ENCODE results near the gene APOM. TPM values are rescaled to one million over a fixed set of nuclear protein-coding genes. Genes with fewer than 3 reads are reported as not detected.

APOM gene
- total RNA-seq = 4.6 TPM
- 154 TPM for polyA plus RNA-seq (ENCODE audit: insufficient read depth, low read depth, low replicate concordance)
- long read RNA-seq, donor 1, transcript APOM-201 (6 exons, 1,184 nt) = major isoform, 39 of 51 reads
- long read RNA-seq, donor 1, partial matches to known transcripts = 9 of 51 reads
- long read RNA-seq, donor 1, other reads (novel, unspliced or antisense) = 0 of 51 reads
- long read RNA-seq, donor 2, transcript APOM-201 (6 exons, 1,184 nt) = major isoform, 79 of 104 reads
- long read RNA-seq, donor 2, partial matches to known transcripts = 22 of 104 reads
- long read RNA-seq, donor 2, other reads (novel, unspliced or antisense) = 0 of 104 reads
- long read RNA-seq, donor 3, transcript APOM-201 (6 exons, 1,184 nt) = major isoform, 108 of 136 reads
- long read RNA-seq, donor 3, partial matches to known transcripts = 25 of 136 reads
- long read RNA-seq, donor 3, other reads (novel, unspliced or antisense) = 0 of 136 reads
- long read RNA-seq, donor 4, transcript APOM-201 (6 exons, 1,184 nt) = major isoform, 60 of 79 reads
- long read RNA-seq, donor 4, partial matches to known transcripts = 19 of 79 reads
- long read RNA-seq, donor 4, other reads (novel, unspliced or antisense) = 0 of 79 reads
- long read RNA-seq, donor 5, transcript APOM-201 (6 exons, 1,184 nt) = major isoform, 6 of 7 reads
- long read RNA-seq, donor 5, partial matches to known transcripts = 0 of 7 reads
- long read RNA-seq, donor 5, other reads (novel, unspliced or antisense) = 0 of 7 reads
- long read RNA-seq, donor 6, transcript APOM-203 (6 exons, 709 nt) = minor isoform, 5 of 382 reads
- long read RNA-seq, donor 6, transcript APOM-201 (6 exons, 1,184 nt) = major isoform, 214 of 382 reads
- long read RNA-seq, donor 6, partial matches to known transcripts = 139 of 382 reads
- long read RNA-seq, donor 6, other reads (novel, unspliced or antisense) = 24 of 382 reads
- long read RNA-seq, donor 7, partial matches to known transcripts = 0 of 3 reads
- long read RNA-seq, donor 7, other reads (novel, unspliced or antisense) = 1 of 3 reads
- long read RNA-seq, donor 8, transcript APOM-201 (6 exons, 1,184 nt) = major isoform, 33 of 47 reads
- long read RNA-seq, donor 8, partial matches to known transcripts = 13 of 47 reads
- long read RNA-seq, donor 8, other reads (novel, unspliced or antisense) = 0 of 47 reads
- long read RNA-seq, donor 9, transcript APOM-201 (6 exons, 1,184 nt) = major isoform, 29 of 40 reads
- long read RNA-seq, donor 9, partial matches to known transcripts = 10 of 40 reads
- long read RNA-seq, donor 9, other reads (novel, unspliced or antisense) = 0 of 40 reads
- long read RNA-seq, donor 10, transcript APOM-201 (6 exons, 1,184 nt) = major isoform, 58 of 79 reads
- long read RNA-seq, donor 10, partial matches to known transcripts = 20 of 79 reads
- long read RNA-seq, donor 10, other reads (novel, unspliced or antisense) = 0 of 79 reads

DNA sequence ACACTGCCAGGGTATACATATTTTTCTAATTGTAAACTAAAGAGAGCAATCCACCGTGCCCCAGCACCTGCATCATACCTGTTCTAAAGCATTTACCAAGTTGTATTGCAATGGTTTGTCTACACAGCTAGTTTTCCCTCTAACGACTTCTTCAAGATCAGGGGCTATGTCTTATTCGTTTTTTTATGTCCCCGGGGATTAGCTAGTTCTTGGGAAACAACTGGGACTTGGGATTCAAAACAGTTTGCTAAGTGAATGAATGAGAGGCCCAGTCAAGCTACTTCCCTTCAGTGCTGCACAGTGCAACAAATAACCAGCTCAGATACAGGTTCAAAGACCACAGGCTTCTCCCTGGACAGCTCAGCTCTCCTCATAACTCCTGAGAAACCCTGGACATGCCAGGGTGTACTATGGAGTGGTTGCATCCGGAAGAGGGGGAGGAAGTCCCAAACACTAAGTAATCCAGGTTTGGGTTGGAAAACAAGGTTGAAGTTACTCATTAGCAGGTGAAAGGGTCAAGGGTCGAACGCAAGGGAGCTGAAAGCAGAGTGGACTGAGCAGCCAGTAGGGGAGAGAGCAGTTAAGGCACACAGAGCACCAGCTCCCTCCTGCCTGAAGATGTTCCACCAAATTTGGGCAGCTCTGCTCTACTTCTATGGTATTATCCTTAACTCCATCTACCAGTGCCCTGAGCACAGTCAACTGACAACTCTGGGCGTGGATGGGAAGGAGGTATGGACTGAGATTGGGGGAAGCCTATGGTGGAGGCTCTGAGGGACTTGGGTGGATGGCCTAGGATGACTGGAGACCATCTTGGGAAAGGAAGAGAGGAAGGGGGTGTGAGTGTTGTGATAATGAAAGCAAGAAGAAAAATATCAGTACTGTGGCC, at the start of gene APOM:
APOM (plus strand) TSS at position 546 of the 889 bp plus-strand sequence; CDS start at position 619, 73 bp downstream.
- Histone ChIP-seq H3K27me3 (ENCODE audit: control insufficient read depth, insufficient read depth, low read length) (no peaks in the 10 kb centered on the region), H3K27ac (ENCODE audit: low read depth in 2 of 2, low read length in 2 of 2) (peak within 1 kb of the TSS; percentile 13 to 33), H3K4me1 (ENCODE audit: control insufficient read depth in 2 of 3, insufficient read depth in 2 of 3, low read depth in 1 of 3, low read length in 3 of 3) (peaks cover 0 to 38% (median 34%) of the 10 kb centered on the region in 3 donors), H3K4me3 (ENCODE audit: low read length in 3 of 3) (peak within 1 kb of the TSS in 2 of 3 donors; percentile 42 to 63), H3K9me3 (ENCODE audit: control insufficient read depth in 2 of 3, insufficient read depth in 1 of 3, low read length in 3 of 3) (no peaks in the 10 kb centered on the region), H3K36me3 (ENCODE audit: control insufficient read depth in 2 of 3, insufficient read depth in 3 of 3, low read length in 3 of 3) (peaks cover 0 to 7% (median 5%) of the 10 kb centered on the region in 3 donors), H3K9ac (ENCODE audit: low read length in 3 of 3) (peak within 1 kb of the TSS in 1 of 3 donors; percentile 12)
- FAIRE-seq = no peak
- DNase-seq = peak in 2 of 5 donors; percentile 36 to 63
- intact Hi-C loops (cut with DNase I) = no loop called here
- TF ChIP-seq, protein P1, sequence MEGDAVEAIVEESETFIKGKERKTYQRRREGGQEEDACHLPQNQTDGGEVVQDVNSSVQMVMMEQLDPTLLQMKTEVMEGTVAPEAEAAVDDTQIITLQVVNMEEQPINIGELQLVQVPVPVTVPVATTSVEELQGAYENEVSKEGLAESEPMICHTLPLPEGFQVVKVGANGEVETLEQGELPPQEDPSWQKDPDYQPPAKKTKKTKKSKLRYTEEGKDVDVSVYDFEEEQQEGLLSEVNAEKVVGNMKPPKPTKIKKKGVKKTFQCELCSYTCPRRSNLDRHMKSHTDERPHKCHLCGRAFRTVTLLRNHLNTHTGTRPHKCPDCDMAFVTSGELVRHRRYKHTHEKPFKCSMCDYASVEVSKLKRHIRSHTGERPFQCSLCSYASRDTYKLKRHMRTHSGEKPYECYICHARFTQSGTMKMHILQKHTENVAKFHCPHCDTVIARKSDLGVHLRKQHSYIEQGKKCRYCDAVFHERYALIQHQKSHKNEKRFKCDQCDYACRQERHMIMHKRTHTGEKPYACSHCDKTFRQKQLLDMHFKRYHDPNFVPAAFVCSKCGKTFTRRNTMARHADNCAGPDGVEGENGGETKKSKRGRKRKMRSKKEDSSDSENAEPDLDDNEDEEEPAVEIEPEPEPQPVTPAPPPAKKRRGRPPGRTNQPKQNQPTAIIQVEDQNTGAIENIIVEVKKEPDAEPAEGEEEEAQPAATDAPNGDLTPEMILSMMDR (IDR thresholded peaks at IDR 0.05; ENCODE audit: borderline replicate concordance, extremely low read depth, insufficient read depth) = no peak

DNA sequence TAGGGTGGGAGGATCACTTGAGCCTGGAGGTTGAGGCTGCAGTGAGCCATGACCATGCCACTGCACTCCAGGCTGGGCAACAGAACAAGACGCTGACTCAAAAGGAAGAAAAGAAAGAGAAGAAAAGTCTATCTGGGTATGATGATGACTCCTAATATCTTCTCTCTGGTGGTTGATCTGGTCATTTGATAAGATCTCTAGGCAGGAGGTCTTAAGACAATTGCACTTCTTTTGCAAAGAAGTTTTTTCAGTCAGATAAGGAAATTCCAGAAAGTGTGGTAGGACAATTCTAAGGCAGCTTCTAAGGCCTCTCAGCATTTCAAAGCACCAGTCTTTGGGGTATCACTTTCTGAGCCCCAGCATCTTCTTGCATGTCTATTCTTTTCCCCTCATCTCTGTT, 48.4 kb upstream of the APOM start:
- DNase-seq (no peak), FAIRE-seq (no peak)
- Histone ChIP-seq H3K4me1 (ENCODE audit: control insufficient read depth in 2 of 3, insufficient read depth in 2 of 3, low read depth in 1 of 3, low read length in 3 of 3) (no peaks in the 10 kb centered on the region), H3K9ac (ENCODE audit: low read length in 3 of 3) (no peak overlapping the region), H3K36me3 (ENCODE audit: control insufficient read depth in 2 of 3, insufficient read depth in 3 of 3, low read length in 3 of 3) (no peaks in the 10 kb centered on the region), H3K9me3 (ENCODE audit: control insufficient read depth in 2 of 3, insufficient read depth in 1 of 3, low read length in 3 of 3) (no peaks in the 10 kb centered on the region), H3K4me3 (ENCODE audit: low read length in 3 of 3) (no peak overlapping the region), H3K27me3 (ENCODE audit: control insufficient read depth, insufficient read depth, low read length) (no peaks in the 10 kb centered on the region), H3K27ac (ENCODE audit: low read depth in 2 of 2, low read length in 2 of 2) (no peak overlapping the region)
- TF ChIP-seq, protein P1 (IDR thresholded peaks at IDR 0.05; ENCODE audit: borderline replicate concordance, extremely low read depth, insufficient read depth) = no peak
- intact Hi-C loops (cut with DNase I) = no loop called here
